Activated T-cell treated with anti-CD3 and anti-CD28 coated beads, Interleukin-2, amount 50 U/mL, for 24 hours (primary cell): ENCODE data around the gene PLD3.
A peak's percentile ranks its signal among the peaks of the same experiment; 100 is the strongest.
"Not testable (repeated sequence)": the region's sequence is repeated elsewhere in the genome, so short reads cannot be mapped to it uniquely, and the experiment has no call there.

Source experiments
- DNase-seq: peaks from one replicate; pipeline ENCODE4 v3.0.0-alpha.2; 2020
- H3K27ac Mint-ChIP-seq: 2 replicates; pipeline ENCODE4 v1.8.0; 2020; ENCODE audit warnings: mild to moderate bottlenecking, mixed read lengths
- H3K27me3 Mint-ChIP-seq: 2 replicates; pipeline ENCODE4 v1.8.0; 2020; ENCODE audit warnings: mixed read lengths
- H3K36me3 Mint-ChIP-seq: 2 replicates; pipeline ENCODE4 v1.8.0; 2020; ENCODE audit warnings: low read depth, mixed read lengths
- H3K4me1 Mint-ChIP-seq: 2 replicates; pipeline ENCODE4 v1.8.0; 2020; ENCODE audit warnings: low read depth, mixed read lengths
- H3K4me3 Mint-ChIP-seq: 2 replicates; pipeline ENCODE4 v1.8.0; 2020; ENCODE audit warnings: mild to moderate bottlenecking, moderate library complexity, mixed read lengths
- H3K9me3 Mint-ChIP-seq: 2 replicates; pipeline ENCODE4 v1.8.0; 2020; ENCODE audit warnings: mixed read lengths

Gene PLD3

GRCh38 chr19:40365613-40366401 lies 17.3 kb downstream of the PLD3 start:
- DNase-seq, result peak; percentile 78
- H3K4me3 Mint-ChIP-seq, result peak overlapping the region; percentile 69
- no peaks in the 10 kb centered on the region for H3K9me3 Mint-ChIP-seq
- peaks cover 17% of the 10 kb centered on the region for H3K4me1 Mint-ChIP-seq
- H3K27ac Mint-ChIP-seq, result no peak overlapping the region
- peaks cover 27% of the 10 kb centered on the region for H3K36me3 Mint-ChIP-seq
- H3K27me3 Mint-ChIP-seq, result no peaks in the 10 kb centered on the region

- DNase-seq, result no peak
- Mint-ChIP-seq H3K27ac (no peak overlapping the region), H3K36me3 (peaks cover 29% of the 10 kb centered on the region), H3K9me3 (no peaks in the 10 kb centered on the region), H3K27me3 (no peaks in the 10 kb centered on the region), H3K4me3 (no peak overlapping the region), H3K4me1 (peaks cover 17% of the 10 kb centered on the region)
Measured at GRCh38 chr19:40366697-40367561, 18.4 kb downstream of the PLD3 start.

DNA sequence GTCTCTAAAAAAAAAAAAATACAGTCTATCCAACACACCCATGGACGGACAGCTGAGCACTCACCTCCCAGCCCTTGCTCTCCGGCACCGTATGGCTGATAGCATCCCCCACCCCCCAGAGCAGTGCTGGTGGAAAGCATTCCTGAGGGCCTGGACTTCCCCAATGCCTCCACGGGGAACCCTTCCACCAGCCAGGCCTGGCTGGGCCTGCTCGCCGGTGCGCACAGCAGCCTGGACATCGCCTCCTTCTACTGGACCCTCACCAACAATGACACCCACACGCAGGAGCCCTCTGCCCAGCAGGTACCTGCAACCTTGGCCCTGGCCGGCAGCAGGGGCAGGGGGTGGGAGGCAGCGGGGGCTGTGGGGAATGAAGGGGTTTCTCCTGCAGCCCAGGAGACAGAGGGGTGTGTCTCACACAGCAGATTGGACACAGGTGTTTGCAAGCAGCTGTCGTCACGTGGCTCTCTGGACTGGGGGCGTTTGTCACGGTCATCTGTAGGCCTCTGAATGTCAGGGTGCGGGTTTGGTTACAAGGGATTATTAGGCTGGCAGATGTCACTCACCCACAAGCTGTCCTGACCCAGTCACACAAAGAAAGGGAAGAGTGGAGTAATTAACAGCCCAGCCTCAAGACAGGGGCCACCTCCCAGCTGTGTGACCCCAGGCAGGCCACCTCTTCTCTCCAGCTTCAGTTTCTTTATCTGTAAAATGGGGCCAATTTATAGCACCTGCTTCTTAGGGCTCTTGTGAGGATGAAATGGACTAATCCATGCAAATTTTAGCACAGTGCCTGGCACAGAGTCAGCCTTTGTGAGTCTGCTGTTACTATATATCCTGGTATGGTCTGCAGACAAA lies 19.3 kb downstream of the PLD3 start:
- Mint-ChIP-seq H3K27me3 (no peaks in the 10 kb centered on the region), H3K27ac (no peak overlapping the region), H3K9me3 (no peaks in the 10 kb centered on the region), H3K4me3 (no peak overlapping the region), H3K4me1 (peaks cover 14% of the 10 kb centered on the region), H3K36me3 (peaks cover 35% of the 10 kb centered on the region)
- no peak for DNase-seq

GRCh38 chr19:40369797-40370196 lies 21.3 kb downstream of the PLD3 start:
- Mint-ChIP-seq H3K36me3 (peaks cover 44% of the 10 kb centered on the region), H3K27ac (no peak overlapping the region), H3K4me1 (peaks cover 12% of the 10 kb centered on the region), H3K4me3 (no peak overlapping the region), H3K27me3 (no peaks in the 10 kb centered on the region), H3K9me3 (no peaks in the 10 kb centered on the region)
- no peak for DNase-seq

- peaks cover 44% of the 10 kb centered on the region for H3K36me3 Mint-ChIP-seq
- not testable (repeated sequence) for H3K27ac Mint-ChIP-seq, H3K27me3 Mint-ChIP-seq, H3K4me1 Mint-ChIP-seq, DNase-seq, H3K9me3 Mint-ChIP-seq, H3K4me3 Mint-ChIP-seq
Measured at GRCh38 chr19:40370253-40370652, 21.8 kb downstream of the PLD3 start.

GRCh38 chr19:40370997-40371801 lies 22.7 kb downstream of the PLD3 start:
- peaks cover 46% of the 10 kb centered on the region for H3K36me3 Mint-ChIP-seq

DNA sequence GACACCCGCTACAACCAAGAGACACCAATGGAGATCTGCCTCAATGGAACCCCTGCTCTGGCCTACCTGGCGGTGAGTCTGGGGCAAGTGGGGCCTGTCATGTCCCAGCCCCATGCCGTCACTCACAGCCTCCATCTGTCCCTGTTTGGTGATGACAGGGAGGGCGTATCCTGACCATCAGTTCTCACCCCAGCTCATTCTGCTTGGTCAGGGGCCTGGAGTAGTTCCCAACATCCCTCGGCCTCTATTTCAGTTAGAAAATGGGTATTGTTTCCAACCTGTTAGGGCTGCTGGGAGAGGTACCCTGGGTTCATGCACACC lies 23.3 kb downstream of the PLD3 start:
- Mint-ChIP-seq H3K27ac (no peak overlapping the region), H3K9me3 (no peaks in the 10 kb centered on the region), H3K36me3 (peaks cover 45% of the 10 kb centered on the region), H3K27me3 (no peaks in the 10 kb centered on the region), H3K4me1 (peaks cover 6% of the 10 kb centered on the region), H3K4me3 (no peak overlapping the region)
- DNase-seq, result no peak

More at GRCh38 chr19:40370997-40371801, 22.7 kb downstream of the PLD3 start:
- H3K4me1 Mint-ChIP-seq, result peaks cover 6% of the 10 kb centered on the region
- no peaks in the 10 kb centered on the region for H3K27me3 Mint-ChIP-seq
- no peak for DNase-seq
- H3K9me3 Mint-ChIP-seq, result no peaks in the 10 kb centered on the region
- no peak overlapping the region for H3K4me3 Mint-ChIP-seq
- no peak overlapping the region for H3K27ac Mint-ChIP-seq

DNA sequence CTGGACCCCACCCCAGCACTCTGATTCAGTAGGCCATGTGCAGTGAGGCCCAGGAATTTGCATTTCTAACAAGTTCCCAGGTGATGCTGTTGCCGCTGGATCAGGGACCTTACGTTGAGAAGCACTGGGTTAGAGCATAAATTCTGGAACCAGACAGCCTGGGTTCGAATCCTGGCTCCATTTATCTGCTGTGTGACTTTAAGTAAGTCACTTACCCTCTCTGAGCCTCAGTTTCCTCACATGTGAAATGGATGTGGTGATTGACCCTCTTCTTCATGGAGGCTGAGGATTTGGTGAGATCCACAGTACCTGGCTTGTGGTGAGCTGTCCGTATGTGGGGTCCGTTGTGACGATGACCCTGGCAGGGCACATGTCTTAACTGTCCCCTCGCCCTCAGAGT lies 25.6 kb downstream of the PLD3 start:
- Mint-ChIP-seq H3K36me3 (peaks cover 35% of the 10 kb centered on the region), H3K4me1 (peaks cover 6% of the 10 kb centered on the region), H3K4me3 (no peak overlapping the region), H3K27me3 (no peaks in the 10 kb centered on the region), H3K27ac (peak overlapping the region; percentile 2), H3K9me3 (no peaks in the 10 kb centered on the region)
- DNase-seq, result no peak

GRCh38 chr19:40376286-40376862 lies 27.9 kb downstream of the PLD3 start:
- Mint-ChIP-seq H3K4me3 (no peak overlapping the region), H3K27me3 (no peaks in the 10 kb centered on the region), H3K9me3 (no peaks in the 10 kb centered on the region), H3K36me3 (peaks cover 26% of the 10 kb centered on the region), H3K27ac (no peak overlapping the region), H3K4me1 (peaks cover 6% of the 10 kb centered on the region)
- DNase-seq, result no peak

- Mint-ChIP-seq H3K9me3 (no peaks in the 10 kb centered on the region), H3K27ac (no peak overlapping the region), H3K4me3 (no peak overlapping the region), H3K4me1 (peaks cover 6% of the 10 kb centered on the region), H3K27me3 (no peaks in the 10 kb centered on the region), H3K36me3 (peaks cover 14% of the 10 kb centered on the region)
- DNase-seq, result no peak
Measured at GRCh38 chr19:40377876-40378385, 29.4 kb downstream of the PLD3 start.

- Mint-ChIP-seq H3K27ac (no peak overlapping the region), H3K27me3 (no peaks in the 10 kb centered on the region)
Measured at GRCh38 chr19:40378509-40378908, 30.0 kb downstream of the PLD3 start.

GRCh38 chr19:40379446-40380198 lies 31.1 kb downstream of the PLD3 start:
- Mint-ChIP-seq H3K36me3 (peaks cover 7% of the 10 kb centered on the region), H3K4me1 (peaks cover under 1% of the 10 kb centered on the region), H3K9me3 (no peaks in the 10 kb centered on the region), H3K27me3 (no peaks in the 10 kb centered on the region), H3K27ac (peak overlapping the region; percentile 47), H3K4me3 (no peak overlapping the region)
- no peak for DNase-seq

More at GRCh38 chr19:40378509-40378908, 30.0 kb downstream of the PLD3 start:
- Mint-ChIP-seq H3K4me3 (no peak overlapping the region), H3K4me1 (peaks cover 6% of the 10 kb centered on the region), H3K9me3 (no peaks in the 10 kb centered on the region), H3K36me3 (peaks cover 12% of the 10 kb centered on the region)
- DNase-seq, result no peak
